Germinal center (tissue), 1 donor: ENCODE measurements around the gene CASZ1.

ENCODE experiments used
- DNase-seq: peaks from one replicate; pipeline ENCODE4 v3.0.0; 2012; ENCODE audit warnings: mixed read lengths, low spot score

Gene CASZ1

GRCh38 chr1:10727751-10728232 lies 68.7 kb downstream of the CASZ1 start:
- DNase-seq, result no peak

GRCh38 chr1:10726355-10726754 lies 70.1 kb downstream of the CASZ1 start:
- no peak for DNase-seq

GRCh38 chr1:10724948-10725847 lies 71.2 kb downstream of the CASZ1 start:
- DNase-seq, result no peak

GRCh38 chr1:10724511-10724910 lies 71.9 kb downstream of the CASZ1 start:
- DNase-seq, result no peak

- no peak for DNase-seq
Measured at GRCh38 chr1:10724052-10724494, 72.4 kb downstream of the CASZ1 start.

DNA sequence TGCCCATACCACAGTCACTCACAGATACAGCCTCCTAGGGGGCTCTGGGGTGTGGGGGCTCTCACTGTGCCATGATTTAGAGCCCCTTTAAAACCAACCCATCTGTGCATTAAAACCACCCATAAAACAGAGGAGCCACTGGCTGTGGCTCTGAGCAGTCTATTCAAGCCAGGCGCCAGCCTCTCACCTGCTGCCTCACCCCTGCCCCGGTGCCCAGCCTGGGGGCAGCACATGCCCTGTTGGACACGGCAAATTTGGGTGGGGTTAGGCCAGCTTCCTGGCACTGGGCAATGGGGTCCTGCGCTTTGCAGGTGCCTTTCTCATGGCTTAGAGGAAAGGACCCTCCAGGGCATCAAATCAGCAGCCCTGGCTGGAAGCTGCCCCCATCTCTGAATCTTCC lies 73.1 kb downstream of the CASZ1 start:
- DNase-seq, result no peak

- no peak for DNase-seq
Measured at GRCh38 chr1:10722803-10723202, 73.6 kb downstream of the CASZ1 start.

GRCh38 chr1:10721381-10722321 lies 74.8 kb downstream of the CASZ1 start:
- DNase-seq, result no peak

DNA sequence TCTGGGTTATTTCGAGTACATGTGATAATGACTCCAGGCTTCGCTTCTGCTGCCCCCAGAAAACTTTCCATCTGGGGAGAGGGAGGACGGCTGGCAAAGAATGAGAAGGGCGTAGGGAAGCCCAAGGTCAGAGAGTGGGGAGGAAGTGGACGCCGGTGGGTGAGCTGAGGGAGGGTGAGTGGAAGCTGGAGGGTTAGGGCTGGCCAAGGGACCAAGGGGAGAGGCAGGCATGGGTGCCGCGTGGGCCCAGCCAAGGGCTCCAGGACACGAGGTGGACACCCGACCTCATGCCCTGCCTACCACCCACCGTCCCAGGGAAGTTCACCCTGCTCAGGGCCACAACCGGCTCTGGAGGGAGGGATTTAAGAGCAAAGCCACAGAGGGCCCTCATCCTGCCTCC lies 75.8 kb downstream of the CASZ1 start:
- no peak for DNase-seq

GRCh38 chr1:10718083-10718415 lies 78.4 kb downstream of the CASZ1 start:
- no peak for DNase-seq

DNA sequence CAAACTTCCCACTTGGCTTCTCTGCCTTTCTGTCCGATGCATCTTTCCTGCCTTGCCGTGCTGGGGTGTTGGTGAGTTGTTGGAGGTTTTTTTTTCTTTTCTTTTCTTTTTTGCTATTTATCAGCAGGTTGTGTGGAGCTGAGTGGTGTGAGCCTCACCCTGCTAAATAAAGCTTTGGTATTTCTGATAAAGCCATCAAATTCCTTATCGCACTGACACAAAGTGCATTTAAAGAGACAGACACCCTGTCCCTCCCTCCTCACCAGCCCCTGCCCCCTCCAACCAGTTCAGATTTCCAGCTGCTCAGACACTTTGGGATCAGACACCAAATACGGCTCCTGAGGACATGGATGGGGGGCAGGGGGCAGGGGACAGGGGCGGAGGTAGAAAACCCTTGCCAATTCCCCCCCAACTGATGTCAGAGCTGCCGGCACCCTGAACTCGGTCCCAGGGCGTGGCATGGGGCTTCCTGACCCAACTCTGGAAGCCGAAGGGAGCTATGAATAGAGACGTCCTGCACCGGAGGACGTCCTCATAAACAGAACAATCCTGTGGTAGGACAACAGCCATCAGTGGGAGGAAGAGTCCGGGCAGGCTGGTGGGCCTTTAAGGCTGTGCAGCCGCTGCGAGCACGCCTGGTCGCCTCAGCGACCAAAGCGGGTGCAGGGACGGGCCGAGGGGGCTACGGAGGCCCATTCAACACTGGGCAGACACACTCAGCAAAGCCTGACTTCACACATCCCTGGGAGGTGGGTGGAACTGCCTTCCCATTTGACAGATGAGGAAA lies 79.0 kb downstream of the CASZ1 start:
- no peak for DNase-seq

DNA sequence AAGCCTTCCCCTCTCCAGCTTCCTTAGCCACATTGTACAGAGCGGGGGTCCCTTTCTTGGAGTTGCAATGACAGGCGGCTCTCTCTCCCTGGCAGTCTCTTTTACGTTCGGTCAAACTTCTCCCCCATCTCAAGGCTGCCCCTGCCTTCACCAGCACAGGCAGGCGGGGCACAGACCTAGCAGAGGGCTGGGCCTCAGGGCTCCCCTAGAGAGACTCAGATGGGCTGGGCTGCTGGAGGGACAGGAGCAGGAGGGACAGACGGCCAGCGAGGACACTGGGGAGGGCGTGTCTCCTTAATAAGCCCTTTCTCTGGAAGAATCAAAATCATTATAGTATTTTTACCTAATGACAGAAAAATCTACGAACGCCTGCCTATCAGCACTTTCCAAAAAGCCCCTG lies 79.6 kb downstream of the CASZ1 start:
- no peak for DNase-seq

- DNase-seq, result no peak
Measured at GRCh38 chr1:10714337-10715114, 81.9 kb downstream of the CASZ1 start.

- no peak for DNase-seq
Measured at GRCh38 chr1:10713614-10714013, 82.8 kb downstream of the CASZ1 start.

DNA sequence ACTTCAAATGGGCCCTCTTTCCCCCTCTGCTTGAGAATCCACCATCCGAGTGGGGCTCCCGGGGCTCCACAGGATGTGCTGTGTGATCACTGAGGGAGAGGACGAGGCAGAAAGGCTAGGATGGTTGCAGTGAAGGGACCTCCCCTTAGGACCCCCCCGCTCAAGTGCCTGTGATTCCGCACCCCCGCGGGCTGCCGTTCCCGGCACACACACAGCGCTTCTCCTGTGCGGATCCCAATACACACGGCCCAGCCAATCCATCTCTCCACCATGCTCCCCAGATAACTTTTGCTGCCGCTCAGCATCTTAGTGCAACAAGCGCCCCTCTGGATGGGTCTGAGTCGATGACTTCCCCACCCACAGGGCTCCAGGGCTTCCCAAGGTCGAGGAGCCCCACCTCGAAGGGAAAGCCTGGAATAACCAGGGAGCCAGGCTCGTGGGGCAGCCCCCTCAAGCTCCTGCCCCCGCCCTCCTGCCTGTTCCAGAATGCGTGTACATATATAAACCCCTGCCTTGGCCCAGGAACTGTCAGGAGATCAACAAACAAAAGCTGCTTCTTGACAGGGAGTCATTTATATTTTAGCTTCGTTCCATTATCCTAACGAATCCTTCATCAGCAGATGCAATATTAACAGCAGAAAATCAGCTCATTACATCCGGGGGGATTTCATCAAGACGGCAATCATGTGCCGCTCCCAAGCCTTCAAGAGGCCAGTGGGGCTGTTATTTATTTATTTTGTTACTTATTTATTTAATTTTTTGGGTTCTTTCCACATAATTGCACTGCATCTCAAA lies 83.7 kb downstream of the CASZ1 start:
- DNase-seq, result no peak

DNA sequence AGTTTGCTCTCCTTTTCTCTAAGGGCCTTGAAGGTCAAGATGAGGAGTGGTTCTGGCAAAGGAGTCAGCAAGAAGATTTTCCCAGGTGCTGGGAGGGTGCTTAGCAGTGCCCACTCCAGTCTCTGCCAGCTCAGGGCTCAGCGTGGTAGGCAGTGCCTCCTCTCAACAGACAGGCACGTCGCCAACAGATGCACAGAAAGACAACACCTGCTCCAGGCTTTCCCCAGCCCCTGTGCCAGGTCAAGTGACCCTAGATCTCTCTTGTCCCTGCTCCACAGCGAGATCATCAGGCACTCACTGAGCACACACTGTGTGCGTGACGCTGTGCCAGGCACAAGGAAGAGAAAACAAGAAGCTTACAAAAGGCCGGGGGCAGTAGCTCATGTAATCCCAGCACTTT lies 86.0 kb downstream of the CASZ1 start:
- DNase-seq, result no peak

DNA sequence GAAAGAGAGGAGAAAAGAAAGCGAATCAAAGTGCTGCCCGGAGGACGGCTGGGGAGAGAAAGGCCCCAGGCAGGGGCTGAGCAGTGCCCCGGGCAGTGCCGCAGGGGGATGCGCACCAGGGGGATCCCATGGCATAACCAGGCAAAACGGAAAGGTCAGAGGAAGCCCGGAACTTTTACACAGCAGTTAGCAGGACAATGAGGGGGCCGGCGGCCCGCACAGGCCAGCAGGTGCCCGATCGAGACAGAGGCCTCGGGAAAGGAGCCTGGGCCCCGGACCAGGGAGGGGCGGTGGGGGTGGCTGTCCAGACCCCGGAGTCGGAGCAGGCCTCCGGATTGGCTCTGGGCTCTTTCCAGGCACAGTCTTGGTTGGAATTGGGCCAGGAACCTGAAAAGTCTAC lies 86.8 kb downstream of the CASZ1 start:
- no peak for DNase-seq

GRCh38 chr1:10709165-10709564 lies 87.3 kb downstream of the CASZ1 start:
- no peak for DNase-seq

- DNase-seq, result no peak
Measured at GRCh38 chr1:10708757-10709156, 87.7 kb downstream of the CASZ1 start.

GRCh38 chr1:10707208-10707607 lies 89.2 kb downstream of the CASZ1 start:
- DNase-seq, result no peak
